K562 (cell line): ENCODE data around the gene HCFC1R1. TPM values are rescaled to one million over a fixed set of nuclear protein-coding genes. Genes with fewer than 3 reads are reported as not detected.

Source experiments
- BDP1 ChIP-seq: IDR thresholded peaks from 3 replicates; pipeline ENCODE4 v1.6.1; 2011; ENCODE audit not compliant: insufficient read length, insufficient read depth
- ELF2 ChIP-seq: fragments of 250-450 bp; sonication (Bioruptor Pico); IDR thresholded peaks from 2 replicates; pipeline ENCODE4 v1.5.0; 2021; ENCODE audit warnings: mild to moderate bottlenecking
- HEY1 ChIP-seq: fragments of 250-450 bp; sonication (Bioruptor Pico); IDR thresholded peaks from 2 replicates; pipeline ENCODE4 v1.5.0; 2020; ENCODE audit warnings: mild to moderate bottlenecking, moderate library complexity, borderline replicate concordance
- IFI16 ChIP-seq: fragments of 250-450 bp; sonication (Bioruptor Pico); IDR thresholded peaks from 2 replicates; pipeline ENCODE4 v2.1.2; 2022; ENCODE audit warnings: mild to moderate bottlenecking, inconsistent platforms
- JUN ChIP-seq, 2 experiments: sonication (generic) in 1 of 2; formaldehyde crosslinking in 1 of 2; IDR thresholded peaks; 2 replicates each; pipeline versions ENCODE4 v1.6.1 to v1.8.0; 2012 to 2022; ENCODE audit warnings: borderline replicate concordance in 2 of 2, mild to moderate bottlenecking in 2 of 2, improper control_type of control experiment in 1 of 2, low read depth in 1 of 2, low read length in 1 of 2, missing genetic modification reagents in 1 of 2
- KDM1A ChIP-seq, 2 experiments: fragments of 450-650 bp; IDR thresholded peaks; 2 replicates each; pipeline ENCODE4 v1.6.1; 2016; ENCODE audit warnings: mild to moderate bottlenecking in 2 of 2
- MCM5 ChIP-seq: fragments of 450-650 bp; IDR thresholded peaks from 2 replicates; pipeline ENCODE4 v1.6.1; 2016; ENCODE audit warnings: low read depth
- POLR2H ChIP-seq: IDR thresholded peaks from 2 replicates; pipeline ENCODE4 v1.6.1; 2016; ENCODE audit warnings: missing genetic modification characterization, low read depth, mild to moderate bottlenecking, control low read depth, missing compliant biosample characterization, moderate library complexity
- RCOR1 ChIP-seq, 2 experiments: IDR thresholded peaks; 2 replicates each; pipeline ENCODE4 v1.6.1; 2012; ENCODE audit warnings: low read depth in 2 of 2, low read length in 2 of 2, borderline replicate concordance in 1 of 2, improper control_type of control experiment in 1 of 2
- SAFB2 ChIP-seq: fragments of 200-400 bp; formaldehyde crosslinking; IDR thresholded peaks from 2 replicates; pipeline ENCODE4 v1.6.1; 2018; ENCODE audit warnings: borderline replicate concordance, low read length, low read depth, moderate library complexity; ENCODE audit not compliant: severe bottlenecking
- ZC3H11A ChIP-seq: IDR thresholded peaks from 2 replicates; pipeline ENCODE4 v1.6.1; 2012; ENCODE audit warnings: low read depth, low read length, improper control_type of control experiment
- ZNF175 ChIP-seq: fragments of 200-800 bp; sonication (Bioruptor generic); IDR thresholded peaks from 2 replicates; pipeline ENCODE4 v1.6.1; 2016; ENCODE audit warnings: low read depth, mild to moderate bottlenecking, missing genetic modification characterization, missing compliant biosample characterization
- ZNF24 ChIP-seq: fragments of 450-650 bp; IDR thresholded peaks from 2 replicates; pipeline ENCODE4 v1.6.1; 2016
- ZNF274 ChIP-seq: IDR thresholded peaks from 2 replicates; pipeline ENCODE4 v1.6.1; 2011; ENCODE audit warnings: low read depth, mild to moderate bottlenecking, low read length, moderate library complexity, borderline replicate concordance
- ZNF785 ChIP-seq: fragments of 250-450 bp; sonication (Bioruptor Pico); IDR thresholded peaks from 2 replicates; pipeline ENCODE4 v1.4.0; 2020; ENCODE audit warnings: mild to moderate bottlenecking
- polyA plus RNA-seq, 8 experiments: library from polyadenylated mRNA; depleted of rRNA in 4 of 8; stranded (reverse) in 5 of 8; unstranded in 3 of 8; fragments of >200 nt; fragmentation: Nextera tagmentation in 2 of 8; fragmentation: Illumina TruSeq in 1 of 8; extraction: Ambion mirVana in 2 of 8; extraction: Trizol in 1 of 8; gene quantifications; 2 replicates each; pipeline versions ENCODE4 v1.2.1 to v1.2.3, GENCODE V29; 2011 to 2014; ENCODE audit warnings: inconsistent platforms in 1 of 8, missing spikeins in 1 of 8
- total RNA-seq, 7 experiments: library from RNA; depleted of rRNA in 6 of 7; stranded (reverse); fragments of >200 nt in 6 of 7; fragmentation: Illumina TruSeq in 2 of 7; extraction: Trizol in 2 of 7; gene quantifications; 2 replicates each; pipeline versions ENCODE4 v1.2.1 to v1.2.3, GENCODE V29; 2011 to 2021; ENCODE audit warnings: low replicate concordance in 1 of 7
- TF ChIP-seq, protein P1 (sequence below): sonication (generic); formaldehyde crosslinking; IDR thresholded peaks from 2 replicates; pipeline ENCODE4 v1.8.1; 2023; ENCODE audit warnings: mild to moderate bottlenecking, missing genetic modification reagents
- TF ChIP-seq, protein P2 (sequence below): fragments of 250-450 bp; sonication (Bioruptor Pico); IDR thresholded peaks from 2 replicates; pipeline ENCODE4 v1.5.0; 2021; ENCODE audit warnings: mild to moderate bottlenecking, moderate library complexity
- TF ChIP-seq, protein P3 (sequence below): fragments of 200-800 bp; sonication (Bioruptor generic); IDR thresholded peaks from 2 replicates; pipeline ENCODE4 v1.6.1; 2017; ENCODE audit warnings: missing genetic modification characterization, missing compliant biosample characterization
- TF ChIP-seq, protein P4 (sequence below): sonication (generic); formaldehyde crosslinking; IDR thresholded peaks from 2 replicates; pipeline ENCODE4 v1.8.1; 2023; ENCODE audit warnings: mild to moderate bottlenecking, missing genetic modification reagents

The HCFC1R1 gene
- total and polyA plus RNA-seq, 9 of the 15 experiments (the other 6 are each of a cell fraction or from before 2014, with no cell fraction given), result 2.2 to 29.0 (median 11.2) TPM

DNA sequence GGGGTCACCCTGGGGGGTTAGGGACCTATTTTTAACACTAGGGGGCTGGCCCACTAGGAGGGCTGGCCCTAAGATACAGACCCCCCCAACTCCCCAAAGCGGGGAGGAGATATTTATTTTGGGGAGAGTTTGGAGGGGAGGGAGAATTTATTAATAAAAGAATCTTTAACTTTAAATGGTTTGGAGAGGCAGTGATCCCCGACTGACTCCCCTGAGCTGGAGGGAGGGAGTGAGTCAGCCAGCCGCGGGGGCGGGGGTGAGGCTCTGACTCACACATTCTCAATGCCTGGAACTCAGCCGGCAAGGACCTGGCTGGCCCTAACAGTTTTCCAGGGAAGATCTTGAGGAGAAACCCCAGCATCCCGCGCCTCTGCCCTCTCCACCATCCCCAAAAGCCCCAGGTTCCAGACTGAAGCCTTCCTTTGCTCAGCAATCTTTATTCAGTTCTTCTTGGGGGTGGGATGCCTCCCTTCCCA is 1.5 kb downstream of the HCFC1R1 start (continued):
- TF ChIP-seq, protein P1, sequence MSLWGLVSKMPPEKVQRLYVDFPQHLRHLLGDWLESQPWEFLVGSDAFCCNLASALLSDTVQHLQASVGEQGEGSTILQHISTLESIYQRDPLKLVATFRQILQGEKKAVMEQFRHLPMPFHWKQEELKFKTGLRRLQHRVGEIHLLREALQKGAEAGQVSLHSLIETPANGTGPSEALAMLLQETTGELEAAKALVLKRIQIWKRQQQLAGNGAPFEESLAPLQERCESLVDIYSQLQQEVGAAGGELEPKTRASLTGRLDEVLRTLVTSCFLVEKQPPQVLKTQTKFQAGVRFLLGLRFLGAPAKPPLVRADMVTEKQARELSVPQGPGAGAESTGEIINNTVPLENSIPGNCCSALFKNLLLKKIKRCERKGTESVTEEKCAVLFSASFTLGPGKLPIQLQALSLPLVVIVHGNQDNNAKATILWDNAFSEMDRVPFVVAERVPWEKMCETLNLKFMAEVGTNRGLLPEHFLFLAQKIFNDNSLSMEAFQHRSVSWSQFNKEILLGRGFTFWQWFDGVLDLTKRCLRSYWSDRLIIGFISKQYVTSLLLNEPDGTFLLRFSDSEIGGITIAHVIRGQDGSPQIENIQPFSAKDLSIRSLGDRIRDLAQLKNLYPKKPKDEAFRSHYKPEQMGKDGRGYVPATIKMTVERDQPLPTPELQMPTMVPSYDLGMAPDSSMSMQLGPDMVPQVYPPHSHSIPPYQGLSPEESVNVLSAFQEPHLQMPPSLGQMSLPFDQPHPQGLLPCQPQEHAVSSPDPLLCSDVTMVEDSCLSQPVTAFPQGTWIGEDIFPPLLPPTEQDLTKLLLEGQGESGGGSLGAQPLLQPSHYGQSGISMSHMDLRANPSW (CRISPR knock-in tag), result no peak
- TF ChIP-seq ZNF785 (CRISPR knock-in tag) (no peak), ZC3H11A (no peak), BDP1 (no peak), HEY1 (no peak), ZNF175 (CRISPR knock-in tag) (no peak), RCOR1 (IDR thresholded peaks at IDR 0.05; ENCODE audit: borderline replicate concordance in 1 of 2, low read depth in 2 of 2, low read length in 2 of 2) (0 out of 4 replicates have a peak, but pooled peaks of 1 of the 2 experiments have one; percentile 46), POLR2H (no peak), IFI16 (CRISPR knock-in tag) (no peak), ZNF24 (no peak), ELF2 (no peak), KDM1A (IDR thresholded peaks at IDR 0.05) (no peak), JUN (IDR thresholded peaks at IDR 0.05; ENCODE audit: borderline replicate concordance, low read depth, low read length) (peak; percentile 98), JUN (CRISPR knock-in tag; IDR thresholded peaks at IDR 0.05; ENCODE audit: borderline replicate concordance) (no peak), MCM5 (no peak), SAFB2 (no peak), ZNF274 (no peak)
- TF ChIP-seq, protein P2, sequence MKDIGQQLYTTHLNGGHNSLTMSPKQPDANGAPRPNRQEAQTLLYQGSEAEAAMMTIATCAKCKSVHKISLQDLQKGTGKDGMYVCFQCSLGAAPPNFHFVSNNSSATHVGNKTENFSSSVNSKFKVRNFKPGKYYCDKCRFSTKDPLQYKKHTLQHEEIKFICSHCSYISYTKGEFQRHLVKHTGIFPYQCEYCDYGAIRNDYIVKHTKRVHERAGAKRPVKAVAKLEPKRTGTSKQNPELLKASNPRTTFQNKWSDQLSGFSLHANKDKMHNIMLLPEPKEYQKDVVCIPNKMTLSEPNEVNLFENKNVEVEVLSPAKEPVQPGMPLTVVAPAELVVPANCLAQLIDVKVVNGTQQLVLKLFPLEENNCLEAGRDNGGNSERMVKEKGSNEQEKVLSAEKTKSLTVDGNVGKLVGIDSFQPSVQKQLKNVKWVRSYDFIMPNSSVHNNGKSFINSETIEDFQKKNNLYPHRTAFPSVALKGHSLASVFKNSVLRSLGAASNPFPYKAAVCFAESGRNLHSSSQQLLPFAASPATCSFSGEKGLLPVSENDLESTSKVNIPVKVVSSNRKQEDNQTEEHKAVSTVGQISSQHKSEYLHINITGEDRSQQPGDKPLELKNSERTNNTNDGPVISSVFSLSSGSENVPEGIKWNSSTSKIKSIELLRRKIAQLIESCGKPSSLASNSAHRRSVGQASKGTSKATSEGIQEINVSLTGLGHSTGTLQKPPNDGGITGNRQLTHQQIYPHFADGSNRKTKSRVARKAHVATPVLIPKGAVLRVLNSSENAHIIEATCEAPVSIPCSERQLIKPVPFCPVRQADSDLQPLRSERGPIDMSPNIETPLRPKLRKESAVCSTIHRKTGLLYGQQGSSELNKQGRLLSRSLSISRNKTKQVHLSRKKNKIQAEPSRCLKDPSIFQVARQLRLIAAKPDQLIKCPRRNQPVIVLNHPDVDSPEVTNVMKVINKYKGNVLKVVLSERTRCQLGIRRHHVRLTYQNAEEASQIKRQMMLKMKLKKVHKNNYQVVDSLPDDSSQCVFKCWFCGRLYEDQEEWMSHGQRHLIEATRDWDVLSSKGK (CRISPR knock-in tag), result no peak
- TF ChIP-seq, protein P3, sequence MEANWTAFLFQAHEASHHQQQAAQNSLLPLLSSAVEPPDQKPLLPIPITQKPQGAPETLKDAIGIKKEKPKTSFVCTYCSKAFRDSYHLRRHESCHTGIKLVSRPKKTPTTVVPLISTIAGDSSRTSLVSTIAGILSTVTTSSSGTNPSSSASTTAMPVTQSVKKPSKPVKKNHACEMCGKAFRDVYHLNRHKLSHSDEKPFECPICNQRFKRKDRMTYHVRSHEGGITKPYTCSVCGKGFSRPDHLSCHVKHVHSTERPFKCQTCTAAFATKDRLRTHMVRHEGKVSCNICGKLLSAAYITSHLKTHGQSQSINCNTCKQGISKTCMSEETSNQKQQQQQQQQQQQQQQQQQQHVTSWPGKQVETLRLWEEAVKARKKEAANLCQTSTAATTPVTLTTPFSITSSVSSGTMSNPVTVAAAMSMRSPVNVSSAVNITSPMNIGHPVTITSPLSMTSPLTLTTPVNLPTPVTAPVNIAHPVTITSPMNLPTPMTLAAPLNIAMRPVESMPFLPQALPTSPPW (CRISPR knock-in tag), result peak; percentile 82
- TF ChIP-seq, protein P4, sequence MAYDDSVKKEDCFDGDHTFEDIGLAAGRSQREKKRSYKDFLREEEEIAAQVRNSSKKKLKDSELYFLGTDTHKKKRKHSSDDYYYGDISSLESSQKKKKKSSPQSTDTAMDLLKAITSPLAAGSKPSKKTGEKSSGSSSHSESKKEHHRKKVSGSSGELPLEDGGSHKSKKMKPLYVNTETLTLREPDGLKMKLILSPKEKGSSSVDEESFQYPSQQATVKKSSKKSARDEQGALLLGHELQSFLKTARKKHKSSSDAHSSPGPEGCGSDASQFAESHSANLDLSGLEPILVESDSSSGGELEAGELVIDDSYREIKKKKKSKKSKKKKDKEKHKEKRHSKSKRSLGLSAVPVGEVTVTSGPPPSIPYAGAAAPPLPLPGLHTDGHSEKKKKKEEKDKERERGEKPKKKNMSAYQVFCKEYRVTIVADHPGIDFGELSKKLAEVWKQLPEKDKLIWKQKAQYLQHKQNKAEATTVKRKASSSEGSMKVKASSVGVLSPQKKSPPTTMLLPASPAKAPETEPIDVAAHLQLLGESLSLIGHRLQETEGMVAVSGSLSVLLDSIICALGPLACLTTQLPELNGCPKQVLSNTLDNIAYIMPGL, result 0 out of 2 replicates have a peak, but pooled peaks have one; percentile 15
